CD4-positive, alpha-beta T cell treated with Interleukin-6 for 4 hours (primary cell): ENCODE results near the gene SLC25A22.

Source experiments
- DNase-seq: peaks from one replicate; pipeline ENCODE4 v3.0.0-alpha.2; 2020; ENCODE audit warnings: mixed read lengths

Gene SLC25A22

DNA sequence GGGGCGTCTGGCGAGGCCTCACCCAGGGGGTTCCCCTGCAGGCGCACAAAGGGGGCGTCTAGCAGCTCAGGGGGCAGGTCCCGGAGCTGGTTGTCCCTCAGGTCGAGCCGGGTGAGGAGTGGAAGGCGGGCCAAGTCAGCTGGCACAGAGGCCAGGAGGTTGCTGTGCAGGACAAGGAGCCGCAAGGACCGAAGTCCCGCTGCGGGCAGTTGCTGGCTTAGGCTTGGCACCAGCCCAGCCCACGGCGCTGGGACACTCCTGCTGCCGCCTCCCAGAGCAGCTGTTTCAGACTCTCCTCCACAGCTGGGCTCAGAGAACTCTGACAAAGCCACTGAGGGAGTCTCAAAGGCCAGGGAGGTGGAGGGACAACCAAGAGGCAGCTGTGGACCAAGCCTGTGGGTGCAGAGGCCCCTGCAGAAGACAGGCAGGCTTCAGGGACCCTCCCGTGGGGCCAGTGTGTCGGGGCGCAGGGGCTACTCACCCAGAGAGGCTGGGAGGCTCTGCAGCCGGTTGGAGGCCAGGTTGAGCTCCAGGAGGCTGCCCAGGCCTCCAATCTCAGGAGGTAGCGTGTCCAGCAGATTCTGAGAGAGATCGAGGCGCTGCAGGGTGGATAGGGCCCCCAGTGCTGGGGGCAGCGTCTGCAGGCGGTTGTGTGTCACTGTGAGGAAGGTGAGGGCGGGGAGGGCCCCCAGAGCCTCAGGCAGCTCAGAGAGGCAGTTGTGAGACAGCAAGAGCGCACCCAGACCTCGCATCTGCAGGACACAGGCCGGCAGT is 4.8 kb upstream of the SLC25A22 start:
- DNase-seq, result no peak

DNA sequence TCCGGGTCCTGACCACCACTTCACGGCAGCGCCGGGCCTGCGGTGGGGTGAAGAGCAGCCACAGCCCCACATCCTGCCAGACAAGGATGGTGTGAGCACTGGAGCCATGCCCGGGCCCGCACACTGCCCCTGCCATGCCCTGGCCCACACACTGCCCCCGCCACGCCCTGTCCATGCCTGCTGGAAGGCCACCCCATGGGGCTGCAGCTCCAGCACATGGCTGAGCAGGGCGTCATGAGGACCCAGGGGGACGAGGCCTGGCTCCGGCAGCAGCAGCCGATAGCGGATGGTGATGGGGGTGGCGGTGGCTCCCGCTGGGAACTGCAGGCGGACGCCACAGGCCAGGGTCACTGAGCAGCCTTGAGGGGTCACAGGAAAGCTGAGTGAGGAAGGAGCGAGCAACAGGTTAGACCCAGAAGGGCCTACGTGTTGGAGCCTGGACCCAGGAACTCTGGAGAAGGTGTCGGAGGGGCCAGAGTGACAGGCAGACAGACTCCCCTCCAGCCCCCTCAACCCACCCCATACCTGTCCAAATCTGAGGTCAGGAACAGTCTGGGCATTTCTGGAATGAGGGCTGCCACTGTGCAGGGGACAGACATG is 4.0 kb upstream of the SLC25A22 start:
- DNase-seq, result no peak

DNA sequence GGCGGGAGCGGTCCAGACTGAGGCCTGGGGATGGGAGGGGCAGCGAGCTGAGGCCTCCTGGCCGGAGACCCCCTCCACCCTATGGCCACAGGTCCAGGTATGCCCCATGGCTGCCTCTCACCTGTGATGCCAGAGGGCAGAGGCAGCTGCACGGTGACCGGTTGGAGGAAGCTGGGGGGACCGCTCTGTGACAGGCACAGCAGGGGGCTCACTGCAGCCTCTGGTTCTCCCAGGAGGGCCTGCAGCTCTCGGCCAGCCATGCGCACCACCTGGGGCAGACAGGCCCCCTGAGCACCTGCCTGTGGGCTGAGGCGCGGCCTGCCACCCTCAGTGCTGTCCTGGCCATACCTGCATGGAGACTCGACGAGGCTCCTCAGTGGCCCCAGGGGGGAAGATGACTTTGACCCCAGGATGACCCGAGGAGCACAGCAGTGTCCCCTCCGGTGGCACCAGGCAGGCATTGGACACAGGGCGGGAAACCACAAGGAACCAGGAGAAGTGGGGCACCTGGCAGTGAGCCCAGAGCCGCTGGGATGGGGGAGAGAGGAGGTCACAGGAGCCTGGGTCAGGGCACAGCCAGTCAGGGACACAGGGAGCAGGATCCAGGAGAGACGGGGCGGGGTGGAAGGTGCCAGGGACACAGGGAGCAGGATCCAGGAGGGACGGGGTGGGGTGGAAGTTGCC is 3.2 kb upstream of the SLC25A22 start:
- no peak for DNase-seq

DNA sequence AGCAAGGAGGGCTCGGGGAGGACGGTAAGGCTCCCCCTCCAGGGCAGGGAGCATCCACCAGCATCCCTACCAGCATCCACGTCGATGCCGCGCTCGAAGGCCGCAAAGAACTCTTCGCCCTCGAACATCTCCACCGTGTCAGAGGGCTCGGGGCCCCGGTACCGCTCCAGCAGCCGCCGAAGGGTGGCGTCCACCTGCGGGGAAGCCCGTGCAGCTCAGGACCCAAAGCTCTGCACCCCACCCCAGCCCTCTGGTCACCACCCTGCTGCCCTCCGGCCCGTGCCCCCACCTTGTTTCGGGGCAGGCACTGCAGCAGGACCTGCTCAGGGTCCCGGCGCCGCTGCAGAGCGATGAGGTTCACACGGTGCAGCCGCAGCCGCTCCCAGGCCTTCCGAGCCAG is 2.4 kb upstream of the SLC25A22 start:
- DNase-seq, result no peak

DNA sequence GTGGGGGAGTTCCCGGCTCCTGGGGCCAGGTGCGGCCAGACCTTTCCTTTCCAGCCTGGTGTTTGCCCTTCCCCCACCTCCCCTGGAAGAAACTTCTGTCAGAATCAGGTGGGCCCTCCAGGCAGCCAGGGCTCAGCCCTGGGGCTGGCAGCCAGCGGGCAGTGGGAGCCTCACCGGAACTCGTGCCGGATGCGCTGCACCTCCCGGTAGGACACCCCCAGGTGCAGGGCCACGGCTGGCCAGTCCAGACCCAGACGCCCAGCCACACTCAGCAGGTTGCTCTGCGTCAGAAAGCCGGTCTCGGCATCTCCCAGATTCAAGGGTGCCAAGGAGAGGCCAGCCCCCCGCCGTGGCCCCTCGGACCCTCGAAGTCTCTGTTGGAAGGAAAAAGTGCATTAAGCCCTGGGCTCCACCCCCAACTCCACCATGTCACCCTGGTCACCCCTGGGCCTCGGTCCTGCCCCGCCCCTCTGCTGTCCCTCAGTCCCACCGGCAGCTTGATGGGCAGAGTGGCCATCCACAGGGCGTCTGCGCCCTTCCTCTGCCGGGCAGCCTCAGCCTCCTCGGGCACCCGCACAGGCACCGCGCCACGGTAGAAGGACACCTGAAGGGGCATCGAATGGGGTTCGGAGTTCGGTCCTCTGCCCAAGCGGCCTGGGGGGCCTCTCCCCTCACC is 1.7 kb upstream of the SLC25A22 start:
- no peak for DNase-seq

DNA sequence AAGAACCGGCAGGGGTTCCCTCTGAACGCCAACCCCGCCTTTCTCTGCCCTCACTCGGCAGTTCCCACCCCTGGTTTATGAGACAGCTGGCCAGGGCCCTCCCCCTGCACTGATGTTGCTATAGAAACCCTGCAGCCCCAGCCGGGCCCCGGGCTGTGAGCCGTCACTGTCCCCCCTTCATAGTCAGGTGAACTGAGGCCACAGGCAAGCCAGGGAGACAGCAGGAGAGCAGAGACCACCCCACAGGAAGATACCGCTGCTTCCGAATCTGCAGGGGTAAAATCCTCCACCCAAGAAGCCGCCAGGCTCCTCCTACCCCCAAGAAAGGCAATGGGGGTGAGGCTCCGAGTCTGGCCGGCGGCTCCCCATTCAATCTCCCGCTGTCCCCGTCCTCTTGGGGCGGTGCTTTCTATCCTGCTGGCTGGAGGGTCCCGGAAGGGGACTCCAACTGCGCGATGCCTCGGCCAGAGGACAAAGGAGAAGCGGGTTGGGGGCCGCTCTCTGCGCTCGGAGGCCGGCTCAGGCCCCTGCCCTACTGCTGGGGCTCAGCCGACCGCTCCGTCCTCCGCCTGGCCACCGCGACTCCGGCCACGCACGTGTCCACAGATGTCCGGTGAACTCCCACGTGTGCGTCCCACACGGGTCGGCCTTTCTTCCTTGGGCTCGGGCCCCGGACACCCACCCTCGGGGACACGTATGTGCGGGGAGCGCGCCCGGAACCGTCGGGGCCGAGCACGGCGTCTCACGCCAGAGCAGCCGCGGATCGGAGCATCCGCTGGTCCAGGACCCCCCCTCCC is 587 bp downstream of the SLC25A22 start:
- peak; percentile 75 for DNase-seq

DNA sequence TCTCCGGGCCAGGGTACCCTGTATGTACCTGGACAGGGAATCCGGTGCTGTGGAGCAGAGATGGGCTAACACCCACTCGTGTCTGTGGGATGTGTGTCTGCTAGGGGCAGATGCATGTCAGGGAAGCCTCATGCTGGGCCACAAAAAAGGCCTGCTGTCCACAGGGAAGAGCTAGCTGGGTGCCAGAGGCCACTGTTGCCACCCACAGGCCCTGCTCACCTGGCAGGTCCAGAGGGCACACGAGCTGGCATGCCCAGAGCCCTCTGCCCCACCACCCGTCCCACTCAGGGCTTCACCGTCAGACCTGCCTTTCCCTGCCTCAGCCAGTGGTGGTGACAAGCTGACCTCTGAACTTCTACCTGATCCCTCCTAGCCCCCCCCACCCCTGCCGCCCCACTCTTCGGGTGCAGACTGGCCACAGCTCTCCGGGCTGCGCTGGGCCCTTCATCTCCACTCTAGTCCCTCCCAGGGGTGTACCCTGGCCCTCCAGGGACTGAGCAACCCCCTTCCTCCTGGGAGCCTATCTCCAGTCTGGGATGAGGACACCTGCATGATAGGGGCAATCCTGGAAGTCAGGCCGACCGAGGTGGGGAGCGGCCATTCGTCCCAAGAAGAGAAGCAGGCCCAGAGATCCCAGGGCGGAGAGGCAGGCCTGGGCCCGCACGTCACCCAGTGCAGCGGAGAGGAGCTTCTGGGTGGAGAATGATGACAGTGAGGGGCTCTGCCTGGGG is 1.4 kb downstream of the SLC25A22 start:
- DNase-seq, result no peak

DNA sequence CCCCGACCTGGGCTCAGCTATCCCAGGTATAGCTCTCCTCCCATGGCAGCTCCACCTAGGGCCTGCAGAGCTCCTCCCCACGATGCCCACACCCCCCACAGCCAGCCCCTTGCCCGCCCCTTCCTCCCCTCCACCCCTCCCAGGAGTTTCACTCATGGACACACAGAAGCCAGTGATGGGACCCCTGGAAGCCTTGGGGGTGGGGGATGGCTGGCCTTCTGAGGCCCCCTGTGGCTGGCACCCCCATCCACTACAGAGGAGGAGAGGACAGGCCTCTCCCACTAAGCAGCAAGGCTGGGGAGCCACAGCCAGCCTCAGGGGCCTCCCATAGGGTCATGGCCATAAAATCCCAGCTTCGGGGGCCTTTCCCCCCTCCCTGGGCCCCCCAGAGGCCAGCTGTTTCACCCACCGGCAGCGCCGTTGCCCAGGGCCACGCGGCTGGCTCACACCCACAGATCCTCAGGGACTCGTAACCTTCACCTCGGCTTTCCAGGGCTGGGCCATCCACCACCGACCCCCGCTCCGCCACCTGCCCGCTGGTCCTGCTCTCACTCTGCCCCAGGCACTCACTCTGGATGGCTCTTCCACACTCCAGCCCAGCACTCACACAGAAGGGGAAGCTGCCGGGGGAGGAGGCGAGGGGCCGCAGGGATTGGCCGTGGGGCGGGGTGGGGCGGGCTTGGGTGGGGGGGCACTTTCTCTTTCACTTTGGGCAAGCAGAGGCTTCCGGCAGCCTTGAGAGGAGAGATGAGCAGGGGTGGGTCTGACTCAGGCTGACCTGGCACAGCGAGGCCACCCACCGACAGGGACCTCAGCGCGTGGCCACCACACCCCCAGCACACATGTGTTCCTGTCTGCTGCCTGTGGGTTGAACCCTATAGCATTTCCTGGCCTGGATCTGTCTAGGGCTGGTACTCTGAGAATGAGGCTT is 2.2 kb downstream of the SLC25A22 start:
- DNase-seq, result peak; percentile 91

DNA sequence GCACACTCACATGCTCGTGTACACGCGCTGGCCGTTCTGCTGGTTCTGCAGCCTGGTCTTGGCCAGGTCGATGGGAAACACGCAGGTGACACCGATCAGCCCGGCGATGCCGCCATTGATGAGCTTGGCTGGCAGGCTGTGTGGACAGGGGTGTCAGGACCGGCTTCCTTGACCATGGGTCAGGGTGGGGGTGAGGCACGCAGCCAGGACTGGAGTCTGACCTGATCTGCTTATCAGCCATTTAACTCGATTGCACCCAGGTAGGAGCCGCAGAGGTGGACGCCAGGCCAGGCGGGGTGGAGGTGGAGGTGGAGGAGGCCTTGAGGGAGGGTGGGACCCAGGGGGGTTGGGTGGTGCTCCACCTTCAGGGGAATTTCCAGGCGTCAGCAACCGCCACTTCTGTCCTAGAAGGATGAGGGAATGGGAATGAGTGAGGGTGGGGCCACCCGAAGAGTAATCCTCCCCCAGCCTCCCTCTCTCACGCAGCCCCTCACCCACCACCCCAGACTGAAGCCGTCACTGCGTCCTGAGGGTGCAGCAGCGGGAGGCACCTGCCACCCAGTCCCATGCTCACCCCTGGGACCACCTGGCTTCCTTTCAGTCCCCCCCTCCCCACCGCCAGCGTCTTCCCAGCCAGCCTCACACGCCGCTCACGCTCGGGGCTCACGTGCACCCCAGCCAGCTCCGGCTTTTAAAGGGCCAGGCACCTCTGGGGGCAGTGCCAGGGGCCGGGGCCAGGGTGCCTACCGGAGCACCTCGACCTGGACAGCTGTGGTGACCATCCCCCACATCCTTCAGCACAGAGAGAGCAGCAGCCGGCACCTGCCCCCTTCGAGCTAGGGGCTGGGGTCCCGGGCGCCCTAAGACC is 3.1 kb downstream of the SLC25A22 start:
- no peak for DNase-seq

DNA sequence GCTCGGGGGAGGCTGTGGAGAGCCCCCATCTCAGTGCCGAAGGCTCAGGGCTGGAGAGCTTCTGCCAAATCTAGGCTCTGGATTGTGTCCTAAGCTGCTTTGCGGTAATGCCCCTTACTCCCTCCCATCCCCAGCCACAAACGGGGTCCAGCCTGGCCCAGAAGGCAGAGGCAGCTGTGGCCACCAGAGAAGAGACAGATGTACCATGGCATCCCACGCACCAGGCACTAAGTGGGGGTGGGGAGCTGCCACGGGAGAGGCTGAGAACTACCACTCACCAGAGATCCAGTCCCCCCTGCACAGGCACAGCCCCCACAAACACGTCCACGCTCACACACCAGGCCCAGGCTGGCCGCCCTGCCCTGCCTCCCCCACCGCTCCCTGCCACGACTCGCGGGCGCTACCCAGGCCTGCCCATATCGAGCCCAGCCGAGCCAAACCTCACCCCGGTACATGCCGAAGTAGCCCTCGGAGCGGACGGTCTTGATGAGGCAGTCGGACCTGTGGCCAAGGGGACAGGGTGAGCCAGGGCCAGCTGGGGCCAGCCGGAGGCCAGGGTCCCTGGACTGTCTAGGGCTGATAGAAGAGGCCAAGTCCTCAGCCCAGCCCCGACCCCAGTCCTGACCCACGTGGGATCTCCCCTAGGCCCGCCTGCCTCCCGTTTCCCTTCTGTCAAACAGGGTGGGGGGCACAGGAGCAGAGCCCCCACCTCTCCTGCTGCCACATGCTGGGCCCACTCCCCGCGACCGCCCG is 3.9 kb downstream of the SLC25A22 start:
- no peak for DNase-seq

DNA sequence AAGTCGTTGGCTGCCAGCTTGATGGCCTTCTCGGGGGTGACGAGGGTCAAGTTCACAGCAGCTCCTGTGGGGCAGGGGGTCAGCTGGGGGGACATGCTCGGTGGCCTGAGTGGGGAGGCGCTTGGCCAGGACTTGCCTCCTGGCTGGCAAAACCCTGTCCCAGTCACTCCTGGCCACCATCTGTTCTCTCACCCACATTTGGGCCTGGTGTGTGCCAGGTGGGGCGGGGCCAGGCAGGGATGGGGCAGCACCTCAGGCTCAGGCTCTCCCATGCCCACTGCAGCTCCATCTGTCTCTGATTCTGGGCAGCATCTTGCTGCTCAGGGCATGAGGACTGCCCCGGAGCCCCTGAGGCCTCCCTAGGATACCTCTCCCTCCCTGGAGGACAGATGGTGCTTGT is 4.5 kb downstream of the SLC25A22 start:
- DNase-seq, result no peak

DNA sequence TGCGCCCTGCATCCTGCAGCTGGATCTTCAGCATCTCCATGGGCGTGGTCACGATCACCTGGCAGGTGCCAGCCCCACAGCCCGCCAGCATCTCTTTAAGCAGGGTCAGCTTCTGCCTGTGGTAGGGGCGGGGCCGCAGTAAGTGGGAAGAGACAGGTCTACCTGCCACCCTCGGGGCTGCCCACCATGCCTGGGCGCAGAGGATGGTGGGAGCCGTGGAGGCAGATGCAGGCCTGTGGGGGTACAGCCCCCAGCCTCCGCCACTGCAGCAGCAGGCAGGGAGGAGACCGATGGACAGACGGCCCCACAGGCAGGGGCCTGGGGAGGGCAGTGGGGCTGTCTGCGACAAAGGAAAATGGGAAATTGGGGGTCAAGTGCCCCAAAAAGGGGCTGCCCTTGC is 5.2 kb downstream of the SLC25A22 start:
- no peak for DNase-seq

DNA sequence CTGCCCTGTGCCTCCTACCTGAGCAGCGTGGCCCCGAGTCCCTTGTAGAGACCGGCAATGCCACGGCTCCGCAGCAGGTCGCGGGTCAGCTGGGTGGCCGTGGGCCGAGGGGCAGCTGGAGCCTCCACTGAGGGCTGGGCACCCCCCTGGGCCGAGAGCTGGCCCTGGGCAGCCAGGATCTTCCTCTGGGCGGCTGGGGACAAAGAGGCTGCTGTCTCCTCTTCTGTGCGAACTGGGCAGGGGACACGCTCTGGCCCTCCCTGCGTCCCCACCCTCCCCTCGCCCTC is 5.6 kb downstream of the SLC25A22 start:
- DNase-seq, result no peak

DNA sequence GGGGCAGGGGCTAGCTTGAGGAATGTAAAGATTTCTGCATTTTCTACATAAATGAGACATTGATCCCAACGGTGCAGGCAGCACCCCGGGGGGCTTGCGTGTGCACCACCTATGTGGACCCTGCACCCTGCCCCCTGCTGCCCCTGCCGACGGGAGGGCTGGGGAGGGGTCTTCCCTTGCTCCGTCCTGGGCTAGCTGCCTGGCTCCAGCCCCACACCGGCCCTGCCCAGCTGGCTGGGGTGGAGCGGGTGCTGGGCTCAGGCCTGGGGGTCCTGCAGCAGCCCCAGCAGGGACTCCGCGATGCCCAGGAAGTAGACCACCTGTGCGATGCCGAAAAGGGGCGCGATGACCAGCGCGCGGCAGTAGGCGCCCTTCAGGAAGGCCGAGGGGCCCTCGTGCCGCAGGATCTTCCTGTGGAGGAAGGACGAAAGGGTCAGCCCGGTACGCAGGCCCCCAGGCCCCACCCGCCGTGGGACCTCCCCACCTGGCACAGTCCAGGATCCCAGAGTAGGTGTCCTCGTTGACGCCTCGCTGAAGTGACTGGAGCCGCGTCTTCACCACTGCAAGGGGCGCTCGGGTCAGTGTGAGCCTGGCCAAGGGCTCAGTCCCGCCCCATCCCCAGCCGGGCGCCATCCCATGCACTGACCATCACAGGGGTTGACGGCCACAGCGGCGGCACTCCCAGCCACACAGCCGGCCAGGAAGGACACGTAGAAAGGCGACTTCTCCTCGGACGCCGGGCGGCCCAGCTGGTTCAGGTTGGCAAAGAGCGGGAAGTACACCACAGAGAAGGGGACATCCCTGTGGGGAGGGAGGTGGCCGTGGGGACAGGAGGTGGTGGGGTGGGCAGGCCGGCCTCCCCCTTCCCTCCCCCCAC is 6.2 kb downstream of the SLC25A22 start:
- DNase-seq, result no peak

DNA sequence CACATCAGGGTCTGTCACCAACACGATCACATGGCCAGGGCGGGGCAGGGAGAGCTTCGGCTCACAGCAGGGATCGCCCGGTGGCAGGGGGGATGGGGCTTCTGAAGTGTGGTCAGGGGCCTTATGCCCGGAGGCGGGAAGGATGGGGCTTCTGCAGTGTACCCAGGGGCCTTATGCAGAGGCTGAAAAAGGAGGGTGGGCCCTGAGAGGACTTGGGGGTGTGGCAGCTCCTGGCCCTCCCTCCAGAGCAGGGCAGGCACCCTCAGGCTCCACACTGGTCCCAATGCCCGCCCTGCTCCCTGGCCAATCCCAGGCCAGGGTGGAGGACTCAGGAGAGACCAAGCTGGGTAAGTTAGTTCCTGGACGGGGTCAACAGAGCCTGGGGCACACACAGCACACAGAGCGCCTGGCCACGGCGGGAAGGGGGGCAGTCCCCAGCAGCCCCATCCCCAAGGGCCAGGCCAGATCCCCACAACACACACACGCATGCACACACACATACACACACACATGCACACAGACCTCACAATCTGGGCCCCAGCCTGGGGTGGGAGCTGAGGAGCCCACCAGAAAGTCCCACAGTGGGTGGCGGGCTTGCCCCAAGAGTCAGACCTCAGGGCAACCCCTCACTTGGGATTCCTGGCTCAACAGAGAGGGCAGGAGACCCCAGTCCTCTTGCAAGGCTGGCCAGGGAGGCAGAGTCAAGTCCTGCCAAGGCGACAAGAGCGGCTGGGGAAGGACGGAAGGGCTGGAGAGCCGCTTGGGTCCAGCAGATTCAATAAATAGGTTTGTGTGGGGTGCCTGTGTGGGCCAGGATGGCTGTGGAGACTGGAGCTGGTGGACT is 7.1 kb downstream of the SLC25A22 start:
- DNase-seq, result no peak

DNA sequence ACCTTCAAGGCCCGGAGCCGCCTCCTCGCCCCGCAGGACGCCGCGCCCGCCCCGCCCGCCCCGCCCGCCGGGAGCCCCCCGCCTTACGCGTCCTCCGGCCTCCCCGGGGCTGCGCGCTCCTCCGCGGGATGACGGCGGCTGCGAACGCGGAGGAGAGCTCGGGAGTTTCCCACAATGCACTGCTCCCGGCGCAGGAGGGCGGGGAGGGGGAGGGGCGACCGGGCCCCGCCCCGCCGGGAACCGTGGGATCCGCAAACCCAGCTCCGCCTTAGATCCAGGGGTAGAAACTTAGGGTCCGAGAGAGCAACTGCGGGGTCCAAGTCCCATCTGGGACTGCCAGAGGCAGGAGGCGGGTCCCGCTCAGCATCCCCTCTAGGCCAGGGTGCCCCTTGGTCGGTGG is 8.1 kb downstream of the SLC25A22 start, which contains the start of gene CEND1:
Gene CEND1 (minus strand): TSS at position 148 of the 400 bp plus-strand sequence. CDS start 1,514 bp downstream, outside the sequence.
- peak; percentile 48 for DNase-seq
